Keratinocyte (primary cell): ENCODE measurements around the gene SLC25A47. TPM values are rescaled to one million over a fixed set of nuclear protein-coding genes. Genes with fewer than 3 reads are reported as not detected.
"Not testable (repeated sequence)": the region's sequence is repeated elsewhere in the genome, so short reads cannot be mapped to it uniquely, and the experiment has no call there.

Experiments
- DNase-seq: peaks from one replicate; pipeline ENCODE4 v3.0.0-alpha.2; 2011; ENCODE audit warnings: low read depth, missing footprints, low spot score
- FAIRE-seq: peaks from 2 replicates; lab custom pipeline; 2011; peaks lifted over from hg19 to GRCh38; lab: Jason Lieb, UNC
- H2AFZ ChIP-seq: 2 replicates; pipeline ENCODE4 v1.6.0; 2012; ENCODE audit warnings: low read length, control low read depth, inconsistent platforms; ENCODE audit not compliant: control insufficient read depth
- H3K27ac ChIP-seq: 2 replicates; pipeline ENCODE4 v1.5.1; 2011; ENCODE audit warnings: low read length; ENCODE audit not compliant: control insufficient read depth, insufficient read depth
- H3K27me3 ChIP-seq: 3 replicates; pipeline ENCODE4 v1.6.0; 2011; ENCODE audit warnings: low read length; ENCODE audit not compliant: control insufficient read depth, insufficient read depth; ENCODE audit errors: extremely low read depth
- H3K36me3 ChIP-seq, 2 experiments: 2 replicates in 1 of 2; 3 replicates in 1 of 2; pipeline ENCODE4 v1.5.1; 2011; ENCODE audit warnings: low read length in 2 of 2, mild to moderate bottlenecking in 1 of 2; ENCODE audit not compliant: control insufficient read depth in 2 of 2, insufficient read depth in 2 of 2; ENCODE audit errors: extremely low read depth in 1 of 2
- H3K4me1 ChIP-seq: 3 replicates; pipeline ENCODE4 v1.5.1; 2011; ENCODE audit warnings: low read length; ENCODE audit not compliant: control insufficient read depth, insufficient read depth; ENCODE audit errors: extremely low read depth
- H3K4me2 ChIP-seq: 3 replicates; pipeline ENCODE4 v1.6.0; 2011; ENCODE audit warnings: low read depth, low read length; ENCODE audit not compliant: control insufficient read depth, insufficient read depth; ENCODE audit errors: extremely low read depth
- H3K4me3 ChIP-seq, 3 experiments: fragments of 200-600 bp in 1 of 3; sonication (generic) in 1 of 3; 2 replicates in 2 of 3; 3 replicates in 1 of 3; pipeline ENCODE4 v1.5.1; 2011 to 2016; ENCODE audit warnings: low read length in 3 of 3, mild to moderate bottlenecking in 3 of 3, control low read depth in 2 of 3, inconsistent platforms in 1 of 3, low read depth in 1 of 3, mixed read lengths in 1 of 3, mixed run types in 1 of 3, moderate library complexity in 1 of 3; ENCODE audit not compliant: control insufficient read depth in 2 of 3, insufficient read depth in 2 of 3; ENCODE audit errors: extremely low read depth in 1 of 3
- H3K79me2 ChIP-seq: 2 replicates; pipeline ENCODE4 v1.6.0; 2012; ENCODE audit warnings: low read length; ENCODE audit not compliant: control insufficient read depth, insufficient read depth
- H3K9ac ChIP-seq: 3 replicates; pipeline ENCODE4 v1.6.0; 2011; ENCODE audit warnings: low read length; ENCODE audit not compliant: control insufficient read depth, insufficient read depth; ENCODE audit errors: extremely low read depth
- H3K9me1 ChIP-seq: 3 replicates; pipeline ENCODE4 v1.6.0; 2011; ENCODE audit warnings: low read length; ENCODE audit not compliant: control insufficient read depth, insufficient read depth; ENCODE audit errors: extremely low read depth
- H3K9me3 ChIP-seq: 2 replicates; pipeline ENCODE4 v1.5.1; 2012; ENCODE audit warnings: low read depth, low read length; ENCODE audit not compliant: control insufficient read depth
- H4K20me1 ChIP-seq: 3 replicates; pipeline ENCODE4 v1.6.0; 2011; ENCODE audit warnings: low read length; ENCODE audit not compliant: control insufficient read depth, insufficient read depth; ENCODE audit errors: extremely low read depth
- CTCF ChIP-seq, 3 experiments: IDR thresholded peaks in 1 of 3; conservative IDR thresholded peaks in 1 of 3; optimal IDR thresholded peaks in 1 of 3; 2 replicates in 2 of 3; 3 replicates in 1 of 3; pipeline versions ENCODE3 to v1.5.1; 2011; ENCODE audit warnings: low read length in 3 of 3, mild to moderate bottlenecking in 3 of 3, moderate library complexity in 2 of 3, control low read depth in 1 of 3, inconsistent platforms in 1 of 3; ENCODE audit not compliant: insufficient read depth in 2 of 3; ENCODE audit errors: extremely low read depth in 1 of 3
- EZH2 ChIP-seq: IDR thresholded peaks from one replicate; pipeline ENCODE4 v1.6.1; 2012; ENCODE audit warnings: inconsistent platforms, mild to moderate bottlenecking, low read length, moderate library complexity
- dilution Hi-C: fragments of 300-500 bp; cut with MboI; formaldehyde crosslinking; loops from one replicate; pipeline ENCODE4 v1.7.0; 2020; ENCODE audit warnings: low sequenced_read_pairs; ENCODE audit not compliant: extremely low pct_ligation_motif_present
- polyA plus RNA-seq, 5 experiments: library from polyadenylated mRNA; depleted of rRNA in 3 of 5; stranded (reverse) in 3 of 5; stranded (forward) in 1 of 5; unstranded in 1 of 5; fragments of >200 nt; gene quantifications; 1 replicate in 1 of 5; 2 replicates in 3 of 5; 3 replicates in 1 of 5; pipeline versions ENCODE4 v1.2.1 to v1.2.3, GENCODE V29; 2011 to 2012; ENCODE audit warnings: missing spikeins in 2 of 5, low read depth in 1 of 5, low replicate concordance in 1 of 5

SLC25A47 gene
- polyA plus RNA-seq, 1 donor (not counting 4 experiments of a cell fraction or from before 2014, with no cell fraction given): not detected

GRCh38 chr14:100296106-100296651 is 27.0 kb upstream of the SLC25A47 start:
- Histone ChIP-seq H3K4me2 (no peak overlapping the region), H3K27ac (no peak overlapping the region), H3K27me3 (no peaks in the 10 kb centered on the region), H3K4me1 (no peaks in the 10 kb centered on the region), H3K9ac (no peak overlapping the region), H3K9me1 (no peaks in the 10 kb centered on the region), H4K20me1 (no peaks in the 10 kb centered on the region), H3K36me3 (peaks cover 0 to 2% of the 10 kb centered on the region in 2 experiments), H3K79me2 (no peaks in the 10 kb centered on the region), H2AFZ (no peak overlapping the region), H3K9me3 (no peaks in the 10 kb centered on the region), H3K4me3 (no peak overlapping the region)
- FAIRE-seq: no peak
- TF ChIP-seq CTCF (optimal IDR thresholded peaks at IDR 0.05 in 1 of 3, IDR thresholded peaks at IDR 0.05 in 1 of 3, conservative IDR thresholded peaks at IDR 0.05 in 1 of 3; ENCODE audit: extremely low read depth in 1 of 3, insufficient read depth in 2 of 3, low read length in 3 of 3) (no peak), EZH2 (no peak)
- dilution Hi-C loops: no loop called here
- no peak for DNase-seq

GRCh38 chr14:100296729-100297128 is 26.4 kb upstream of the SLC25A47 start:
- H3K9me1 ChIP-seq, H3K27ac ChIP-seq, H3K9me3 ChIP-seq, H3K4me2 ChIP-seq, H3K79me2 ChIP-seq, DNase-seq, dilution Hi-C loops, H3K36me3 ChIP-seq, H3K4me1 ChIP-seq, FAIRE-seq, H3K9ac ChIP-seq, H3K27me3 ChIP-seq, H2AFZ ChIP-seq, H4K20me1 ChIP-seq, H3K4me3 ChIP-seq: not testable (repeated sequence)
